ENCODE measurements around the gene OGFOD3.

GRCh38 chr17:82443465-82444283 lies 25.3 kb upstream of the OGFOD3 start:
- TF ChIP-seq CTCF (conservative IDR thresholded peaks at IDR 0.05; ENCODE audit: low read depth, low read length): no peak
- TF ChIP-seq EZH2 (IDR thresholded peaks at IDR 0.05; ENCODE audit: borderline replicate concordance, low read depth, low read length, poor library complexity, severe bottlenecking): no peak

Data from A673 (cell line).